Esophagus muscularis mucosa (tissue), 3 donors: ENCODE data around the gene EXOC6B.
A peak's percentile ranks its signal among the peaks of the same experiment; 100 is the strongest.

Experiments used
- POLR2A ChIP-seq: fragments of 450-650 bp; IDR thresholded peaks from one replicate; pipeline ENCODE4 v1.6.1; 2017; ENCODE audit warnings: antibody characterized with exemption, moderate library complexity, mild to moderate bottlenecking, low read depth
- POLR2AphosphoS5 ChIP-seq, 2 donors: sonication (generic); formaldehyde crosslinking; IDR thresholded peaks; one replicate each; pipeline ENCODE4 v1.6.1; 2017; ENCODE audit warnings: antibody characterized with exemption in 2 of 2
- TF ChIP-seq, protein P1 (sequence below), 3 experiments: fragments of 200-600 bp in 2 of 3; fragments of 450-650 bp in 1 of 3; sonication (generic) in 2 of 3; IDR thresholded peaks; one replicate each; pipeline ENCODE4 v1.5.1; 2017 to 2019; ENCODE audit warnings: antibody characterized with exemption in 3 of 3, mild to moderate bottlenecking in 2 of 3, moderate library complexity in 1 of 3

DNA sequence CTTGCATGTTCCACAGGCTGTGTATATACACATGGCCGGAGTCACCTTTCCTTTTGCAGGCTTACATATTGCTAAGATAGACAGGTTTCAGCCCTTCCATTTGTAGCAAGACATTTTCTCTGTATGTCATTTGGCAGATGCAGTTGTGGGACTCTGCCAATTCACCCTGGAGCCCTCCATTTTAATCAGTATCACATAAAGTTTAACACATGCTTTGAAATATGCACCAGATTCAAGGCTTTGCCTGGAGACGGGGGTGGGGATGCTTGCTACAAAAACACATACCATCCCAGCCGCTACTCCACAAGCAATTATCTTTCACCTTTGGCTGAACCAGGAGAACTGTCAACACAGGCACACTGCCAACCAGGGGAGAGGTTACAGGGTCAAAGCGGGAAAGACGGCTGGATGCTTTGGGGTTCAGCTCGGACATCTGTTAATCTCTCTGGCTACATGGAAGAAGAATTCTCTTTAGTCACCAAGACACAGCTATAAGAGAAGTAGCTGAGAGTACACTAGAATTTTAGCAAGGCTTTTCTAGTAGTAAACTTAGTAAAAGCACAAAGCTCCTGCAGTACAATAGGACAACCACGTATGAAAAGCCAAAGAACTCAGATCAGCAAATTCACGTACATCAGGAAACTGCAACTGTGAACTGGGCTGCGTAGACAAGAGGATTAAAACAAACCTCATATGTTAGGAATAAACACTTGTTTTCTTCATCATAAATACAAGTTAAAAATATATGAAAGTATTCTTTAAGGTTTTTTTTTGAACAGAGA lies 130.9 kb downstream of the EXOC6B start:
- TF ChIP-seq POLR2A (no peak), POLR2AphosphoS5 (IDR thresholded peaks at IDR 0.05) (peak; percentile 15 to 43)
- TF ChIP-seq, protein P1, sequence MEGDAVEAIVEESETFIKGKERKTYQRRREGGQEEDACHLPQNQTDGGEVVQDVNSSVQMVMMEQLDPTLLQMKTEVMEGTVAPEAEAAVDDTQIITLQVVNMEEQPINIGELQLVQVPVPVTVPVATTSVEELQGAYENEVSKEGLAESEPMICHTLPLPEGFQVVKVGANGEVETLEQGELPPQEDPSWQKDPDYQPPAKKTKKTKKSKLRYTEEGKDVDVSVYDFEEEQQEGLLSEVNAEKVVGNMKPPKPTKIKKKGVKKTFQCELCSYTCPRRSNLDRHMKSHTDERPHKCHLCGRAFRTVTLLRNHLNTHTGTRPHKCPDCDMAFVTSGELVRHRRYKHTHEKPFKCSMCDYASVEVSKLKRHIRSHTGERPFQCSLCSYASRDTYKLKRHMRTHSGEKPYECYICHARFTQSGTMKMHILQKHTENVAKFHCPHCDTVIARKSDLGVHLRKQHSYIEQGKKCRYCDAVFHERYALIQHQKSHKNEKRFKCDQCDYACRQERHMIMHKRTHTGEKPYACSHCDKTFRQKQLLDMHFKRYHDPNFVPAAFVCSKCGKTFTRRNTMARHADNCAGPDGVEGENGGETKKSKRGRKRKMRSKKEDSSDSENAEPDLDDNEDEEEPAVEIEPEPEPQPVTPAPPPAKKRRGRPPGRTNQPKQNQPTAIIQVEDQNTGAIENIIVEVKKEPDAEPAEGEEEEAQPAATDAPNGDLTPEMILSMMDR (IDR thresholded peaks at IDR 0.05) = no peak
